HCT116 (cell line): ENCODE measurements around the gene DOLPP1. TPM values are rescaled to one million over a fixed set of nuclear protein-coding genes. Genes with fewer than 3 reads are reported as not detected.

Source experiments
- ATAC-seq: fragments of 200-7000 bp; cut with Tn5 transposase; 2 replicates; pipeline ENCODE4 v1.9.1; 2020; ENCODE audit warnings: mild to moderate bottlenecking, moderate library complexity
- BruUV-seq: library from RNA; stranded (reverse); fragments of 400-500 nt; replicated peaks from 2 replicates; lab custom pipeline; 2021; lab: Mats Ljungman, UMichigan
- CTCF ChIA-PET: fragments of 300-600 bp; sonication (Branson Sonifier 250); formaldehyde crosslinking; loops from one replicate; lab custom pipeline; 2021; ENCODE audit warnings: antibody characterized with exemption; lab: Charles Lee
- POLR2A ChIA-PET: fragments of 300-600, 350-600 bp; sonication (Branson Sonifier 250); formaldehyde crosslinking; loops from one replicate; lab custom pipeline; 2021; ENCODE audit warnings: antibody characterized with exemption; lab: Charles Lee
- RAD21 ChIA-PET, 2 experiments: fragments of 300-600 bp; sonication (Branson Sonifier 250); formaldehyde crosslinking; loops; one replicate each; lab custom pipeline; 2023; ENCODE audit warnings: low total read pairs in 2 of 2; ENCODE audit not compliant: uncharacterized antibody in 2 of 2, unreplicated experiment in 2 of 2, low non-redundant PET in 1 of 2; lab: Charles Lee
- DNase-seq: peaks from one replicate; pipeline ENCODE4 v3.0.0-alpha.2; 2010; ENCODE audit warnings: low read depth, low spot score
- H2AFZ ChIP-seq: fragments of 200-600 bp; shearing (Covaris generic), sonication (generic); 2 replicates; pipeline ENCODE4 v1.6.1; 2017; ENCODE audit warnings: low read depth, mixed run types, mixed read lengths, antibody characterized with exemption, low read length; ENCODE audit not compliant: poor library complexity, severe bottlenecking
- H3K27ac ChIP-seq: 2 replicates; pipeline ENCODE4 v1.5.1; 2012; ENCODE audit warnings: low read depth, low read length
- H3K27me3 ChIP-seq: fragments of 200-600 bp; sonication (generic); 2 replicates; pipeline ENCODE4 v1.6.1; 2016; ENCODE audit warnings: mixed run types, low read length, mixed read lengths; ENCODE audit not compliant: insufficient read depth
- H3K36me3 ChIP-seq, 2 experiments: fragments of 200-500 bp in 1 of 2; fragments of 200-600 bp in 1 of 2; sonication (Bioruptor generic) in 1 of 2; sonication (generic) in 1 of 2; 2 replicates each; pipeline versions ENCODE4 v1.5.1 to v1.6.1; 2014 to 2016; ENCODE audit warnings: low read length in 2 of 2, inconsistent platforms in 1 of 2, mixed read lengths in 1 of 2, mixed run types in 1 of 2; ENCODE audit not compliant: insufficient read depth in 2 of 2, control insufficient read depth in 1 of 2
- H3K4me1 ChIP-seq, 2 experiments: fragments of 200-600 bp in 1 of 2; sonication (generic) in 1 of 2; 2 replicates each; pipeline versions ENCODE4 v1.5.1 to v1.6.1; 2012 to 2017; ENCODE audit warnings: low read length in 2 of 2, inconsistent platforms in 1 of 2, mild to moderate bottlenecking in 1 of 2, mixed read lengths in 1 of 2, mixed run types in 1 of 2, moderate library complexity in 1 of 2; ENCODE audit not compliant: insufficient read depth in 2 of 2, control insufficient read depth in 1 of 2
- H3K4me2 ChIP-seq: fragments of 200-600 bp; sonication (generic); 2 replicates; pipeline ENCODE4 v1.6.1; 2017; ENCODE audit warnings: mixed run types, low read length, mixed read lengths
- H3K4me3 ChIP-seq, 2 experiments: fragments of 200-600 bp in 1 of 2; sonication (generic) in 1 of 2; replicated peaks in 1 of 2; 2 replicates each; pipeline ENCODE4 v1.5.1; 2011 to 2016; ENCODE audit warnings: low read length in 2 of 2, control low read depth in 1 of 2, low read depth in 1 of 2, mild to moderate bottlenecking in 1 of 2, mixed read lengths in 1 of 2, mixed run types in 1 of 2
- H3K79me2 ChIP-seq: fragments of 200-600 bp; sonication (generic); 2 replicates; pipeline ENCODE4 v1.6.1; 2017; ENCODE audit warnings: mild to moderate bottlenecking, mixed run types, low read length, moderate library complexity, mixed read lengths; ENCODE audit not compliant: insufficient read depth
- H3K9ac ChIP-seq: fragments of 200-600 bp; sonication (generic); 2 replicates; pipeline ENCODE4 v1.6.1; 2016; ENCODE audit warnings: low read length, mixed read lengths
- H3K9me2 ChIP-seq: fragments of 200-600 bp; sonication (generic), shearing (Covaris generic); 2 replicates; pipeline ENCODE4 v1.6.1; 2017; ENCODE audit warnings: mixed run types, mild to moderate bottlenecking, moderate library complexity; ENCODE audit not compliant: insufficient read depth
- H3K9me3 ChIP-seq, 2 experiments: fragments of 200-500 bp in 1 of 2; fragments of 200-600 bp in 1 of 2; sonication (Bioruptor generic) in 1 of 2; sonication (generic) in 1 of 2; 2 replicates each; pipeline ENCODE4 v1.6.1; 2014 to 2017; ENCODE audit warnings: low read length in 2 of 2, mixed read lengths in 2 of 2, inconsistent platforms in 1 of 2, low read depth in 1 of 2, mild to moderate bottlenecking in 1 of 2, mixed run types in 1 of 2, moderate library complexity in 1 of 2; ENCODE audit not compliant: control insufficient read depth in 1 of 2, insufficient read depth in 1 of 2
- H4K20me1 ChIP-seq: fragments of 200-600 bp; sonication (generic), shearing (Covaris generic); 2 replicates; pipeline ENCODE4 v1.6.1; 2017; ENCODE audit warnings: mixed run types, mild to moderate bottlenecking, moderate library complexity; ENCODE audit not compliant: insufficient read depth
- CBX3 ChIP-seq: IDR thresholded peaks from 2 replicates; pipeline ENCODE4 v1.6.1; 2012; ENCODE audit warnings: low read depth
- CEBPB ChIP-seq: IDR thresholded peaks from 2 replicates; pipeline ENCODE4 v1.6.1; 2012; ENCODE audit warnings: low read depth
- CTCF ChIP-seq, 3 experiments: fragments of 200-600 bp in 1 of 3; sonication (generic) in 1 of 3; IDR thresholded peaks in 2 of 3; conservative IDR thresholded peaks in 1 of 3; 2 replicates each; pipeline ENCODE4 v1.5.1; 2012 to 2017; ENCODE audit warnings: low read depth in 2 of 3, low read length in 2 of 3, antibody characterized with exemption in 1 of 3, borderline replicate concordance in 1 of 3, control low read depth in 1 of 3, mild to moderate bottlenecking in 1 of 3, mixed read lengths in 1 of 3, mixed run types in 1 of 3, moderate library complexity in 1 of 3; ENCODE audit not compliant: insufficient read depth in 1 of 3
- EZH2phosphoT487 ChIP-seq: fragments of 200-600 bp; IDR thresholded peaks from 2 replicates; pipeline ENCODE4 v1.6.1; 2018; ENCODE audit warnings: antibody characterized with exemption, borderline replicate concordance
- JUND ChIP-seq: IDR thresholded peaks from 2 replicates; pipeline ENCODE4 v1.6.1; 2012
- POLR2A ChIP-seq: IDR thresholded peaks from 2 replicates; pipeline ENCODE4 v1.7.0; 2011; ENCODE audit warnings: borderline replicate concordance; ENCODE audit not compliant: insufficient read depth, insufficient read length; ENCODE audit errors: extremely low read depth
- RAD21 ChIP-seq: IDR thresholded peaks from 2 replicates; pipeline ENCODE4 v1.6.1; 2012; ENCODE audit warnings: low read depth, mild to moderate bottlenecking
- REST ChIP-seq: IDR thresholded peaks from 2 replicates; pipeline ENCODE4 v1.6.1; 2012; ENCODE audit warnings: low read depth
- ZBTB33 ChIP-seq: IDR thresholded peaks from 2 replicates; pipeline ENCODE4 v1.6.1; 2011; ENCODE audit warnings: mild to moderate bottlenecking, low read length, moderate library complexity; ENCODE audit not compliant: insufficient replicate concordance; ENCODE audit errors: extremely low read depth
- ZFX ChIP-seq: fragments of 450-650 bp; IDR thresholded peaks from 2 replicates; pipeline ENCODE4 v1.6.1; 2017
- intact Hi-C: fragments of 100-400 bp; cut with micrococcal nuclease; formaldehyde crosslinking; loops from 2 replicates; pipeline ENCODE4 v1.10.0; 2022
- total RNA-seq: library from RNA; stranded (reverse); gene quantifications from one replicate; pipeline ENCODE4 v1.2.1, GENCODE V29; 2021; ENCODE audit not compliant: unreplicated experiment

Gene DOLPP1
- total RNA-seq, 1 experiment from 2014 or later = 17.4 TPM

GRCh38 chr9:129063061-129063460, 17.9 kb upstream of the DOLPP1 start:
- H3K9me2 ChIP-seq = no peaks in the 10 kb centered on the region
- no peak overlapping the region for H3K27ac ChIP-seq
- no peaks in the 10 kb centered on the region for H3K79me2 ChIP-seq
- TF ChIP-seq CEBPB = no peak
- TF ChIP-seq POLR2A = no peak
- no peak for TF ChIP-seq ZFX
- TF ChIP-seq REST = no peak
- no peak for TF ChIP-seq JUND
- TF ChIP-seq CBX3 = no peak
- no peak for TF ChIP-seq EZH2phosphoT487
- no peak for TF ChIP-seq ZBTB33
- TF ChIP-seq CTCF (IDR thresholded peaks at IDR 0.05 in 2 of 3, conservative IDR thresholded peaks at IDR 0.05 in 1 of 3; ENCODE audit: borderline replicate concordance in 1 of 3, insufficient read depth in 1 of 3, low read depth in 2 of 3, low read length in 2 of 3) = no peak
- no peak for TF ChIP-seq RAD21
- no peaks in the 10 kb centered on the region for H3K27me3 ChIP-seq
- DNase-seq (no peak), ATAC-seq (no peak)
- 0 out of 4 replicates have a peak, but pooled peaks cover 0 to 4% of the 10 kb centered on the region in 2 experiments for H3K36me3 ChIP-seq
- intact Hi-C loops = no loop called here
- no TSS peak for BruUV-seq
- H3K4me2 ChIP-seq = no peak overlapping the region
- H2AFZ ChIP-seq = no peak overlapping the region
- no peaks in the 10 kb centered on the region for H4K20me1 ChIP-seq
- ChIA-PET POLR2A (no interaction called here), RAD21 (no interaction called here), CTCF (no interaction called here)
- H3K4me1 ChIP-seq = peaks cover 4 to 17% of the 10 kb centered on the region in 2 experiments; a peak in 3 of 4 replicates
- no peak overlapping the region for H3K9ac ChIP-seq
- H3K9me3 ChIP-seq = no peaks in the 10 kb centered on the region
- no peak overlapping the region for H3K4me3 ChIP-seq
